ENCODE data around the gene TRPV2. TPM values are rescaled to one million over a fixed set of nuclear protein-coding genes. Genes with fewer than 3 reads are reported as not detected.
"Not testable (repeated sequence)": the region's sequence is repeated elsewhere in the genome, so short reads cannot be mapped to it uniquely, and the experiment has no call there.

The TRPV2 gene
- total RNA-seq, 1 experiment from 2014 or later = 34.9 TPM

DNA sequence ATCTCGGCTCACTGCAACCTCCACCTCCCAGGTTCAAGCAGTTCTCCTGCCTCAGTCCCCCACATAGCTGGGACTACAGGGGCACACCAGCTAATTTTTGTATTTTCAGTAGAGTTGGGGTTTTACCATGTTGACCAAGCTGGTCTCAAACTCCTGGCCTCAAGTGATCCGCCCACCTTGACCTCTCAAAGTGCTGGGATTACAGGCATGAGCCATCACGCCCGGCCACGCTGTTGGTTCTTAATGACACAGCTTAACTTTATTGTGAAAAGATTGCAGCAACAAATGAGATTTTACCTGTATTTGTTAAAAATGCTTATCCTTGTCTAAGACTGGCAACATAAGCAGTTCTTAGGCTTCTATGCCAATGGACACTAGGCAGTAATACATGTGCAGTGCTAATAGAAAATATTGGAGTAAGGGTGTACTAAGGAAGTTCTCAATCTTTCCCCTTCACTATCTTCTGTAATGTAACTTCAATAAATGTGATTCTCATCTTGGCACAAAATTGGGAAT, 31.5 kb upstream of the TRPV2 start:
- Histone ChIP-seq H3K27me3 (ENCODE audit: control insufficient read depth, insufficient read depth, low read length) (no peaks in the 10 kb centered on the region), H3K4me3 (ENCODE audit: low read depth in 2 of 2, low read length in 2 of 2) (no peak overlapping the region; a peak in 1 of 4 replicates), H3K36me3 (ENCODE audit: control insufficient read depth, insufficient read depth, low read length) (peaks cover 5% of the 10 kb centered on the region), H3K4me1 (ENCODE audit: control insufficient read depth, insufficient read depth, low read length) (peaks cover 20% of the 10 kb centered on the region), H3K27ac (ENCODE audit: low read length) (peak overlapping the region; percentile 67), H3K9me3 (ENCODE audit: control insufficient read depth, insufficient read depth, low read depth, low read length) (no peaks in the 10 kb centered on the region)
- no TSS peak for BruUV-seq (replicated peaks)
- ATAC-seq (no peak), DNase-seq (ENCODE audit: low read depth, low spot score) (no peak)
- in situ Hi-C loops (cut with HindIII; ENCODE audit: low pct_unique_long_range_greater_than_20kb, low sequenced_read_pairs) = no loop called here
- ChIA-PET POLR2A (interaction anchor here (0.6 kb wide), 1 partner anchor 98 kb away, joined by 4 read pairs; no protein-coding TSS in a partner anchor), CTCF (no interaction called here)
- TF ChIP-seq, protein P1, sequence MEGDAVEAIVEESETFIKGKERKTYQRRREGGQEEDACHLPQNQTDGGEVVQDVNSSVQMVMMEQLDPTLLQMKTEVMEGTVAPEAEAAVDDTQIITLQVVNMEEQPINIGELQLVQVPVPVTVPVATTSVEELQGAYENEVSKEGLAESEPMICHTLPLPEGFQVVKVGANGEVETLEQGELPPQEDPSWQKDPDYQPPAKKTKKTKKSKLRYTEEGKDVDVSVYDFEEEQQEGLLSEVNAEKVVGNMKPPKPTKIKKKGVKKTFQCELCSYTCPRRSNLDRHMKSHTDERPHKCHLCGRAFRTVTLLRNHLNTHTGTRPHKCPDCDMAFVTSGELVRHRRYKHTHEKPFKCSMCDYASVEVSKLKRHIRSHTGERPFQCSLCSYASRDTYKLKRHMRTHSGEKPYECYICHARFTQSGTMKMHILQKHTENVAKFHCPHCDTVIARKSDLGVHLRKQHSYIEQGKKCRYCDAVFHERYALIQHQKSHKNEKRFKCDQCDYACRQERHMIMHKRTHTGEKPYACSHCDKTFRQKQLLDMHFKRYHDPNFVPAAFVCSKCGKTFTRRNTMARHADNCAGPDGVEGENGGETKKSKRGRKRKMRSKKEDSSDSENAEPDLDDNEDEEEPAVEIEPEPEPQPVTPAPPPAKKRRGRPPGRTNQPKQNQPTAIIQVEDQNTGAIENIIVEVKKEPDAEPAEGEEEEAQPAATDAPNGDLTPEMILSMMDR (IDR thresholded peaks at IDR 0.05) = no peak
- no peak for TF ChIP-seq SIN3A (IDR thresholded peaks at IDR 0.05; ENCODE audit: borderline replicate concordance, insufficient read depth, low read depth, low read length)
- TF ChIP-seq, protein P2, sequence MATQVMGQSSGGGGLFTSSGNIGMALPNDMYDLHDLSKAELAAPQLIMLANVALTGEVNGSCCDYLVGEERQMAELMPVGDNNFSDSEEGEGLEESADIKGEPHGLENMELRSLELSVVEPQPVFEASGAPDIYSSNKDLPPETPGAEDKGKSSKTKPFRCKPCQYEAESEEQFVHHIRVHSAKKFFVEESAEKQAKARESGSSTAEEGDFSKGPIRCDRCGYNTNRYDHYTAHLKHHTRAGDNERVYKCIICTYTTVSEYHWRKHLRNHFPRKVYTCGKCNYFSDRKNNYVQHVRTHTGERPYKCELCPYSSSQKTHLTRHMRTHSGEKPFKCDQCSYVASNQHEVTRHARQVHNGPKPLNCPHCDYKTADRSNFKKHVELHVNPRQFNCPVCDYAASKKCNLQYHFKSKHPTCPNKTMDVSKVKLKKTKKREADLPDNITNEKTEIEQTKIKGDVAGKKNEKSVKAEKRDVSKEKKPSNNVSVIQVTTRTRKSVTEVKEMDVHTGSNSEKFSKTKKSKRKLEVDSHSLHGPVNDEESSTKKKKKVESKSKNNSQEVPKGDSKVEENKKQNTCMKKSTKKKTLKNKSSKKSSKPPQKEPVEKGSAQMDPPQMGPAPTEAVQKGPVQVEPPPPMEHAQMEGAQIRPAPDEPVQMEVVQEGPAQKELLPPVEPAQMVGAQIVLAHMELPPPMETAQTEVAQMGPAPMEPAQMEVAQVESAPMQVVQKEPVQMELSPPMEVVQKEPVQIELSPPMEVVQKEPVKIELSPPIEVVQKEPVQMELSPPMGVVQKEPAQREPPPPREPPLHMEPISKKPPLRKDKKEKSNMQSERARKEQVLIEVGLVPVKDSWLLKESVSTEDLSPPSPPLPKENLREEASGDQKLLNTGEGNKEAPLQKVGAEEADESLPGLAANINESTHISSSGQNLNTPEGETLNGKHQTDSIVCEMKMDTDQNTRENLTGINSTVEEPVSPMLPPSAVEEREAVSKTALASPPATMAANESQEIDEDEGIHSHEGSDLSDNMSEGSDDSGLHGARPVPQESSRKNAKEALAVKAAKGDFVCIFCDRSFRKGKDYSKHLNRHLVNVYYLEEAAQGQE (IDR thresholded peaks at IDR 0.05; ENCODE audit: insufficient read depth in 1 of 2, low read depth in 2 of 2, low read length in 1 of 2) = no peak
- TF ChIP-seq POLR2AphosphoS5 (IDR thresholded peaks at IDR 0.05; ENCODE audit: low read depth, low read length) = no peak
- no peak for TF ChIP-seq TCF7L2 (IDR thresholded peaks at IDR 0.05; ENCODE audit: low read depth, low read length)
- intact Hi-C loops (cut with micrococcal nuclease; ENCODE audit: unreplicated experiment) = loop anchor here (10.0 kb wide), 1 partner anchor 51 kb away; no protein-coding TSS in a partner anchor

DNA sequence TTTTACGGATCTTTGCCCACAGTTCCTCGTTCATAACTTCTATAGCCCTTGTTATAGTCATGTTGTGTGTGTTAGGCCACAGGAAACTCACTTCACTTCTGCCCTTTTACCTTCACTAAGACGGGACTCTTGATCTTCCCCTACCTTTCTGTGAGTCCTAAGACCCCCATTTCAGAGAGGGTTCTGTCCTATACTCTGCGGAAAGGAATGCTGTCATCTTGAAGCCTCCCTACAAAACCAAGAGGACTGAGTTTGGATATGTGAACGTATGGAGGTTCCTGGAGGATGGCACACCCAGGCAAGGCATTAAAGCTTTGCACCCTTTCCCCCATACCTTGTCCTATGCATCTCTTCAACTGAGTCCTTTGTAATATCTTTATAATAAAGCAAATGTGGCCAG, 30.8 kb upstream of the TRPV2 start:
- ATAC-seq = no peak
- CTCF ChIA-PET = interaction anchor here (0.6 kb wide), 1 partner anchor 15 kb away, joined by 3 read pairs; no protein-coding TSS in a partner anchor
- Histone ChIP-seq H3K4me3 (ENCODE audit: low read depth in 2 of 2, low read length in 2 of 2) (no peak overlapping the region), H3K27me3 (ENCODE audit: control insufficient read depth, insufficient read depth, low read length) (no peaks in the 10 kb centered on the region), H3K4me1 (ENCODE audit: control insufficient read depth, insufficient read depth, low read length) (peaks cover 20% of the 10 kb centered on the region), H3K27ac (ENCODE audit: low read length) (peak overlapping the region; percentile 67), H3K36me3 (ENCODE audit: control insufficient read depth, insufficient read depth, low read length) (peaks cover 5% of the 10 kb centered on the region), H3K9me3 (ENCODE audit: control insufficient read depth, insufficient read depth, low read depth, low read length) (no peaks in the 10 kb centered on the region)
- in situ Hi-C loops (cut with HindIII; ENCODE audit: low pct_unique_long_range_greater_than_20kb, low sequenced_read_pairs) = no loop called here
- BruUV-seq (replicated peaks) = no TSS peak
- peak; percentile 62; the same call in 1 of the 2 replicates for TF ChIP-seq POLR2AphosphoS5 (IDR thresholded peaks at IDR 0.05; ENCODE audit: low read depth, low read length)
- no peak for TF ChIP-seq TCF7L2 (IDR thresholded peaks at IDR 0.05; ENCODE audit: low read depth, low read length)
- no peak for DNase-seq (ENCODE audit: low read depth, low spot score)
- intact Hi-C loops (cut with micrococcal nuclease; ENCODE audit: unreplicated experiment) = loop anchor here (10.0 kb wide), 1 partner anchor 50 kb away; no protein-coding TSS in a partner anchor
- POLR2A ChIA-PET = no interaction called here

DNA sequence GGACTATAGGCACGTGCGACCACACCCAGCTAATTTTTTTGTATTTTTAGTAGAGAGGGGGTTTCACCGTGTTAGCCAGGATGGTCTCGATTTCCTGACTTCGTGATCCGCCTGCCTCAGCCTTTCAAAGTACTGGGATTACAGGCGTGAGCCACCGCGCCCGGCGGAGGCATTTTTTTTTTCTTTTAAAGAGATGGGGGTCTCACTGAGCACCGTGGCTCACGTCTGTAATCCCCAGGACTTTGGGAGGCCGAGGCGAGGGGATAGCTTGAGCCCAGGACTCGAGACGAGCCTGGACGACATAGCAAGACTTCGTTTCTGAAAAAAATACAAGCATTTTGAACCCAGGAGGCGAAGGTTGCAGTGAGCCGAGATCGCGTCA, 29.3 kb upstream of the TRPV2 start:
- ChIA-PET CTCF (interaction anchor here (0.7 kb wide), 3 partner anchors 16 to 113 kb away, joined by 7 to 12 read pairs (median 11); no protein-coding TSS in a partner anchor), POLR2A (interaction anchor here (0.6 to 0.7 kb wide), 2 partner anchors 38 to 53 kb away, joined by 3 to 4 read pairs; no protein-coding TSS in a partner anchor)
- BruUV-seq (replicated peaks); in situ Hi-C loops (cut with HindIII; ENCODE audit: low pct_unique_long_range_greater_than_20kb, low sequenced_read_pairs); H3K27me3 ChIP-seq (ENCODE audit: control insufficient read depth, insufficient read depth, low read length); DNase-seq (ENCODE audit: low read depth, low spot score); H3K9me3 ChIP-seq (ENCODE audit: control insufficient read depth, insufficient read depth, low read depth, low read length); H3K36me3 ChIP-seq (ENCODE audit: control insufficient read depth, insufficient read depth, low read length): not testable (repeated sequence)
- peaks cover 20% of the 10 kb centered on the region for H3K4me1 ChIP-seq (ENCODE audit: control insufficient read depth, insufficient read depth, low read length)
- peak overlapping the region; percentile 52 to 57 for H3K4me3 ChIP-seq (ENCODE audit: low read depth in 2 of 2, low read length in 2 of 2)
- intact Hi-C loops (cut with micrococcal nuclease; ENCODE audit: unreplicated experiment) = loop anchor here (10.0 kb wide), 1 partner anchor 49 kb away; no protein-coding TSS in a partner anchor
- peak; percentile 5 for ATAC-seq
- H3K27ac ChIP-seq (ENCODE audit: low read length) = peak overlapping the region; percentile 83
